Measurements from ENCODE around the gene SLC34A3.

Gene SLC34A3

GRCh38 chr9:137263506-137263905, 32.8 kb downstream of the SLC34A3 start:
- DNase-seq: no peak

GRCh38 chr9:137264067-137264466, 33.4 kb downstream of the SLC34A3 start:
- no peak for DNase-seq

GRCh38 chr9:137265496-137266161, 34.9 kb downstream of the SLC34A3 start:
- DNase-seq: no peak

- no peak for DNase-seq
These were observed 35.4 kb downstream of the SLC34A3 start for GRCh38 chr9:137266162-137266527.

GRCh38 chr9:137266585-137267453, 36.1 kb downstream of the SLC34A3 start:
- DNase-seq: no peak

- DNase-seq: no peak
These were observed 37.2 kb downstream of the SLC34A3 start for GRCh38 chr9:137267933-137268355.

- no peak for DNase-seq
These were observed 38.0 kb downstream of the SLC34A3 start for GRCh38 chr9:137268538-137269201.

GRCh38 chr9:137269231-137269772, 38.6 kb downstream of the SLC34A3 start:
- DNase-seq: no peak

GRCh38 chr9:137270929-137271695, 40.4 kb downstream of the SLC34A3 start:
- DNase-seq: no peak

- DNase-seq: no peak
These were observed 41.0 kb downstream of the SLC34A3 start for GRCh38 chr9:137271696-137272076.

GRCh38 chr9:137272241-137273094, 41.8 kb downstream of the SLC34A3 start:
- no peak for DNase-seq

GRCh38 chr9:137273095-137273490, 42.4 kb downstream of the SLC34A3 start:
- no peak for DNase-seq

- DNase-seq: no peak
These were observed 43.1 kb downstream of the SLC34A3 start for GRCh38 chr9:137273611-137274320.

- DNase-seq: no peak
These were observed 44.5 kb downstream of the SLC34A3 start for GRCh38 chr9:137275203-137275587.

GRCh38 chr9:137275588-137276472, 45.1 kb downstream of the SLC34A3 start:
- no peak for DNase-seq

GRCh38 chr9:137276473-137277328, 46.0 kb downstream of the SLC34A3 start:
- no peak for DNase-seq

- no peak for DNase-seq
These were observed 46.8 kb downstream of the SLC34A3 start, which contains the start of gene TOR4A for GRCh38 chr9:137277329-137278041. TOR4A (plus strand) TSS chr9:137277726; CDS start chr9:137278690, 964 bp downstream.

GRCh38 chr9:137278061-137278701, 47.5 kb downstream of the SLC34A3 start:
- DNase-seq: no peak
